Upper lobe of left lung (tissue), 4 donors: ENCODE results near the gene VWA7.

Experiments
- EP300 ChIP-seq, 4 donors: sonication (generic); formaldehyde crosslinking; IDR thresholded peaks; one replicate each; pipeline ENCODE4 v1.5.1; 2017; ENCODE audit warnings: antibody characterized with exemption in 4 of 4, control low read depth in 2 of 4
- POLR2AphosphoS5 ChIP-seq, 2 donors: sonication (generic); formaldehyde crosslinking; IDR thresholded peaks; one replicate each; pipeline ENCODE4 v1.5.1; 2017; ENCODE audit warnings: antibody characterized with exemption in 2 of 2
- TF ChIP-seq, protein P1 (sequence below), 6 experiments: fragments of 450-650 bp in 4 of 6; fragments of 200-600 bp in 2 of 6; sonication (generic) in 2 of 6; IDR thresholded peaks; one replicate each; pipeline ENCODE4 v1.5.1; 2016 to 2019; ENCODE audit warnings: antibody characterized with exemption in 6 of 6

- TF ChIP-seq, protein P1, sequence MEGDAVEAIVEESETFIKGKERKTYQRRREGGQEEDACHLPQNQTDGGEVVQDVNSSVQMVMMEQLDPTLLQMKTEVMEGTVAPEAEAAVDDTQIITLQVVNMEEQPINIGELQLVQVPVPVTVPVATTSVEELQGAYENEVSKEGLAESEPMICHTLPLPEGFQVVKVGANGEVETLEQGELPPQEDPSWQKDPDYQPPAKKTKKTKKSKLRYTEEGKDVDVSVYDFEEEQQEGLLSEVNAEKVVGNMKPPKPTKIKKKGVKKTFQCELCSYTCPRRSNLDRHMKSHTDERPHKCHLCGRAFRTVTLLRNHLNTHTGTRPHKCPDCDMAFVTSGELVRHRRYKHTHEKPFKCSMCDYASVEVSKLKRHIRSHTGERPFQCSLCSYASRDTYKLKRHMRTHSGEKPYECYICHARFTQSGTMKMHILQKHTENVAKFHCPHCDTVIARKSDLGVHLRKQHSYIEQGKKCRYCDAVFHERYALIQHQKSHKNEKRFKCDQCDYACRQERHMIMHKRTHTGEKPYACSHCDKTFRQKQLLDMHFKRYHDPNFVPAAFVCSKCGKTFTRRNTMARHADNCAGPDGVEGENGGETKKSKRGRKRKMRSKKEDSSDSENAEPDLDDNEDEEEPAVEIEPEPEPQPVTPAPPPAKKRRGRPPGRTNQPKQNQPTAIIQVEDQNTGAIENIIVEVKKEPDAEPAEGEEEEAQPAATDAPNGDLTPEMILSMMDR (IDR thresholded peaks at IDR 0.05), result no peak
- TF ChIP-seq POLR2AphosphoS5 (IDR thresholded peaks at IDR 0.05), result no peak
- no peak for TF ChIP-seq EP300 (IDR thresholded peaks at IDR 0.05)
Observed at GRCh38 chr6:31758281-31758680, 18.8 kb downstream of the VWA7 start.
